ENCODE results near the gene DNER. TPM values are rescaled to one million over a fixed set of nuclear protein-coding genes. Genes with fewer than 3 reads are reported as not detected.

The DNER gene
- total RNA-seq, 1 experiment from 2014 or later: 2.9 TPM

- CTCF ChIA-PET: no interaction called here
- POLR2A ChIA-PET: no interaction called here
- Histone ChIP-seq H3K27me3 (ENCODE audit: insufficient read depth, low read length) (peaks cover 71% of the 10 kb centered on the region), H3K4me2 (ENCODE audit: low read length) (no peak overlapping the region), H3K9me3 (ENCODE audit: control insufficient read depth in 1 of 2, insufficient read depth in 1 of 2, low read depth in 1 of 2, low read length in 2 of 2) (no peaks in the 10 kb centered on the region), H2AFZ (ENCODE audit: low read depth, low read length, poor library complexity, severe bottlenecking) (no peak overlapping the region), H3K4me1 (ENCODE audit: control insufficient read depth in 1 of 2, insufficient read depth in 2 of 2, low read length in 2 of 2) (no peaks in the 10 kb centered on the region), H3K27ac (ENCODE audit: low read depth, low read length) (no peak overlapping the region), H3K79me2 (ENCODE audit: insufficient read depth, low read length) (no peaks in the 10 kb centered on the region), H3K4me3 (replicated peaks in 1 of 2; ENCODE audit: low read depth in 1 of 2, low read length in 2 of 2) (no peak overlapping the region), H3K9me2 (ENCODE audit: insufficient read depth) (no peaks in the 10 kb centered on the region), H4K20me1 (ENCODE audit: insufficient read depth) (no peaks in the 10 kb centered on the region), H3K9ac (ENCODE audit: low read length) (no peak overlapping the region), H3K36me3 (ENCODE audit: control insufficient read depth in 1 of 2, insufficient read depth in 2 of 2, low read length in 2 of 2) (no peaks in the 10 kb centered on the region)
- intact Hi-C loops (cut with micrococcal nuclease): no loop called here
- TF ChIP-seq ZFX (IDR thresholded peaks at IDR 0.05): no peak
- no peak for TF ChIP-seq EGR1 (IDR thresholded peaks at IDR 0.05; ENCODE audit: low read depth)
- no peak for TF ChIP-seq RAD21 (IDR thresholded peaks at IDR 0.05; ENCODE audit: low read depth)
- no peak for TF ChIP-seq ZNF274 (IDR thresholded peaks at IDR 0.05; ENCODE audit: low read depth, low read length)
- no peak for TF ChIP-seq EZH2phosphoT487 (IDR thresholded peaks at IDR 0.05; ENCODE audit: borderline replicate concordance)
- no peak for TF ChIP-seq REST (IDR thresholded peaks at IDR 0.05; ENCODE audit: low read depth)
- TF ChIP-seq TCF7L2 (IDR thresholded peaks at IDR 0.05; ENCODE audit: borderline replicate concordance, extremely low read depth, insufficient read depth, insufficient read length): no peak
- DNase-seq (ENCODE audit: low read depth, low spot score) (no peak), ATAC-seq (no peak)
- no TSS peak for BruUV-seq (replicated peaks)
- RAD21 ChIA-PET (ENCODE audit: low non-redundant PET in 1 of 2, low total read pairs in 2 of 2, uncharacterized antibody in 2 of 2, unreplicated experiment in 2 of 2): no interaction called here
Measured at GRCh38 chr2:229673676-229674075, 40.7 kb downstream of the DNER start.

GRCh38 chr2:229672021-229672420 is 42.3 kb downstream of the DNER start:
- no peak for ATAC-seq
- Histone ChIP-seq H3K4me3 (replicated peaks in 1 of 2; ENCODE audit: low read depth in 1 of 2, low read length in 2 of 2) (no peak overlapping the region), H4K20me1 (ENCODE audit: insufficient read depth) (no peaks in the 10 kb centered on the region), H3K27ac (ENCODE audit: low read depth, low read length) (no peak overlapping the region), H3K4me2 (ENCODE audit: low read length) (no peak overlapping the region), H3K36me3 (ENCODE audit: control insufficient read depth in 1 of 2, insufficient read depth in 2 of 2, low read length in 2 of 2) (no peaks in the 10 kb centered on the region), H3K27me3 (ENCODE audit: insufficient read depth, low read length) (peaks cover 59% of the 10 kb centered on the region), H2AFZ (ENCODE audit: low read depth, low read length, poor library complexity, severe bottlenecking) (no peak overlapping the region), H3K79me2 (ENCODE audit: insufficient read depth, low read length) (no peaks in the 10 kb centered on the region), H3K4me1 (ENCODE audit: control insufficient read depth in 1 of 2, insufficient read depth in 2 of 2, low read length in 2 of 2) (no peaks in the 10 kb centered on the region), H3K9me3 (ENCODE audit: control insufficient read depth in 1 of 2, insufficient read depth in 1 of 2, low read depth in 1 of 2, low read length in 2 of 2) (no peaks in the 10 kb centered on the region), H3K9ac (ENCODE audit: low read length) (no peak overlapping the region), H3K9me2 (ENCODE audit: insufficient read depth) (no peaks in the 10 kb centered on the region)
- ChIA-PET CTCF (no interaction called here), POLR2A (no interaction called here), RAD21 (ENCODE audit: low non-redundant PET in 1 of 2, low total read pairs in 2 of 2, uncharacterized antibody in 2 of 2, unreplicated experiment in 2 of 2) (no interaction called here)
- TF ChIP-seq EZH2 (IDR thresholded peaks at IDR 0.05) (no peak), ATF3 (IDR thresholded peaks at IDR 0.05) (no peak), SRF (IDR thresholded peaks at IDR 0.05; ENCODE audit: low read depth) (no peak), RAD21 (IDR thresholded peaks at IDR 0.05; ENCODE audit: low read depth) (no peak), SP1 (IDR thresholded peaks at IDR 0.05; ENCODE audit: low read depth) (no peak), TCF7L2 (IDR thresholded peaks at IDR 0.05; ENCODE audit: borderline replicate concordance, extremely low read depth, insufficient read depth, insufficient read length) (no peak), YY1 (IDR thresholded peaks at IDR 0.05; ENCODE audit: extremely low read depth, insufficient replicate concordance, low read depth, low read length) (no peak), POLR2A (IDR thresholded peaks at IDR 0.05; ENCODE audit: borderline replicate concordance, extremely low read depth, insufficient read depth, insufficient read length) (no peak), FOSL1 (IDR thresholded peaks at IDR 0.05; ENCODE audit: low read depth) (no peak)
- no peak for DNase-seq (ENCODE audit: low read depth, low spot score)
- no TSS peak for BruUV-seq (replicated peaks)
- intact Hi-C loops (cut with micrococcal nuclease): no loop called here

All from HCT116 (cell line).